Measurements from ENCODE around the gene OR8B8. TPM values are rescaled to one million over a fixed set of nuclear protein-coding genes. Genes with fewer than 3 reads are reported as not detected.

OR8B8 gene
- total RNA-seq, 1 donor from 2014 or later = not detected

DNA sequence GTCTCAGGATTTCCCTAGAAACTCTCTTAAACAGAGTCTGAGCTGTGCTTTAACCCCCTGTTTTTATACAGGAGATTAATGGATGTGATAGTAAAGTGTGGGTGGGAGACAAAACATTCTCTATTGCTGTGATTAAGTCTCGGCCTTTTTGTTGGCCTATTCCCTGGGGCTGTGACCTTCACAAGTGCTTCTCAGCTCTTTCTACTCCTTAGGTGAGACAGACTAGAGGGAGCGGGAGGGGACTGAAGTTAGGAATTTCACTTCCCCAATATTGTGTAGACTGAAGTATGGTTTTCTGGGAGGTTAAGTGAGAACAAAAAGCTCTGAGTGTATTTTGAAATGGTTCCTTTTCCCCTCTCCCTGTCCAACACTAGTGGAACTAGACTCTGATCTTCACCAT is 29.8 kb upstream of the OR8B8 start:
- no peak for TF ChIP-seq CTCF (conservative IDR thresholded peaks at IDR 0.05; ENCODE audit: low read depth, low read length)
- no peak overlapping the region for H3K4me3 ChIP-seq (ENCODE audit: low read depth, low read length)
- DNase-seq (ENCODE audit: low read depth) = no peak

GRCh38 chr11:124474779-124475178 is 29.3 kb upstream of the OR8B8 start:
- H3K4me3 ChIP-seq (ENCODE audit: low read depth, low read length) = no peak overlapping the region
- TF ChIP-seq CTCF (conservative IDR thresholded peaks at IDR 0.05; ENCODE audit: low read depth, low read length) = no peak
- DNase-seq (ENCODE audit: low read depth) = no peak

- H3K4me3 ChIP-seq (ENCODE audit: low read depth, low read length) = no peak overlapping the region
- TF ChIP-seq CTCF (conservative IDR thresholded peaks at IDR 0.05; ENCODE audit: low read depth, low read length) = no peak
- DNase-seq (ENCODE audit: low read depth) = no peak
Observed at GRCh38 chr11:124474079-124474478, 28.6 kb upstream of the OR8B8 start.

GRCh38 chr11:124473476-124473875 is 28.0 kb upstream of the OR8B8 start:
- TF ChIP-seq CTCF (conservative IDR thresholded peaks at IDR 0.05; ENCODE audit: low read depth, low read length) = no peak
- DNase-seq (ENCODE audit: low read depth) = no peak
- H3K4me3 ChIP-seq (ENCODE audit: low read depth, low read length) = no peak overlapping the region

DNA sequence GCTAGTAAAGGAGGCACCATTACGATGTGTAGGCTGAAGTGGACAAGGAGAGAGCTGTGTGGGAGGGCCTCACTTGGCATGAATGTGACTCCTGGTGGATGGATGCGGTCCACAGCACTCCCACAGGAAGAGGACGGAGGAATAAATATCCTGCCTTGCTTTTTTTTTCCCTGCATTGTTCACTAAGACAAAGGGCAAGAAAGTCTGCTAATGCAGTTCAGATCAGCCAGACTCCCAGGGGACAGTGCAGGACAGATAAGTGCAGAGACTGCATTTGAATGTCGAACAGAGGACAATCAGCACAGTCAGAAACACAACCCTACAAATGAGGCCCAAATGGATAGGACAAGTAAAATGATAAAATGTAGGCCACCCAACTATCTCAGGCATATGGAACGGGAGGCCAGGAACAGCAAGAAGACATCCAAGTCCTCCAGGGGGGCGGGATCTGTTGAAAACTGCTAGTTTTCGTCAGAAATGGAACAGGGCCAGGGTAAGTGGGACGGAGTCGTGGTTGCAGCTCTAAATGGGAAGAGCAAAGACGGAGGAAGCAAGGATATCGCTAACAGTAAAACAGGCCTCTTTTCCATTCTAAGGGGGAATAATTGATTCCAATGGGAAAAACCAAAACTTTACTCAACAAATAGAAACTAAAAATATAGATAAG is 25.2 kb upstream of the OR8B8 start:
- TF ChIP-seq CTCF (conservative IDR thresholded peaks at IDR 0.05; ENCODE audit: low read depth, low read length) = no peak
- no peak overlapping the region for H3K4me3 ChIP-seq (ENCODE audit: low read depth, low read length)
- no peak for DNase-seq (ENCODE audit: low read depth)

DNA sequence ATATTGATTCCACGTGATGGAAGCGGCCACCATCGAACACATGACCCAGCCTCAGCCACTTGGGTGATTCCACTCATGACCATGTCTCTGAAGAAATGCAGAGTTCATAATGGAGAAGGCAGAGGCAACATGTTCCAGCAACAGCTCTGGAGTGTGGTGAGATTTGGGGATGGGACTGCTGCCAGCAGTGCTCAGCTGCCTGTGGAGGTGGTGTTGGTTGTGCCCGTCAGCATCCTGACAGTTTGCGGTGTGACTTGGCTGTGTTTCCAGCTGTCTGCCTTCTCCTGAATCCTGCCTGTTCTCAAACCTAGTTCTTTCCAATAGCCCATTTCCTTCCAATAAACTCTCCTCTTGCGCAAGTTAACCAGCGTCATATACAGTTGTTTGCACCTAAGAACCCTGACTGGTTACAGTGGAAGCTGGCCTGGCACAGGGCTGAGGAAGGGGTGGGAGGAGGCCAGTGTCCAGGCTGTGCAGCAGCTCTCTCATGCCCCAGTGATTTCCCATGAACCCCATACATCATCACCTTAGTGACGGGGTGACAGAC is 22.0 kb upstream of the OR8B8 start:
- no peak overlapping the region for H3K4me3 ChIP-seq (ENCODE audit: low read depth, low read length)
- no peak for DNase-seq (ENCODE audit: low read depth)
- TF ChIP-seq CTCF (conservative IDR thresholded peaks at IDR 0.05; ENCODE audit: low read depth, low read length) = no peak

- no peak for TF ChIP-seq CTCF (conservative IDR thresholded peaks at IDR 0.05; ENCODE audit: low read depth, low read length)
- no peak overlapping the region for H3K4me3 ChIP-seq (ENCODE audit: low read depth, low read length)
- no peak for DNase-seq (ENCODE audit: low read depth)
Observed at GRCh38 chr11:124465368-124465767, 19.9 kb upstream of the OR8B8 start.
